Activated CD8-positive, alpha-beta memory T cell treated with anti-CD3 and anti-CD28 coated beads for 4 hours (primary cell): ENCODE data around the gene KSR2.
"Not testable (repeated sequence)": the region's sequence is repeated elsewhere in the genome, so short reads cannot be mapped to it uniquely, and the experiment has no call there.

Experiments
- DNase-seq, 2 donors: peaks; one replicate each; pipeline ENCODE4 v3.0.0-alpha.2; 2020; ENCODE audit warnings: low read depth in 2 of 2

The KSR2 gene

DNA sequence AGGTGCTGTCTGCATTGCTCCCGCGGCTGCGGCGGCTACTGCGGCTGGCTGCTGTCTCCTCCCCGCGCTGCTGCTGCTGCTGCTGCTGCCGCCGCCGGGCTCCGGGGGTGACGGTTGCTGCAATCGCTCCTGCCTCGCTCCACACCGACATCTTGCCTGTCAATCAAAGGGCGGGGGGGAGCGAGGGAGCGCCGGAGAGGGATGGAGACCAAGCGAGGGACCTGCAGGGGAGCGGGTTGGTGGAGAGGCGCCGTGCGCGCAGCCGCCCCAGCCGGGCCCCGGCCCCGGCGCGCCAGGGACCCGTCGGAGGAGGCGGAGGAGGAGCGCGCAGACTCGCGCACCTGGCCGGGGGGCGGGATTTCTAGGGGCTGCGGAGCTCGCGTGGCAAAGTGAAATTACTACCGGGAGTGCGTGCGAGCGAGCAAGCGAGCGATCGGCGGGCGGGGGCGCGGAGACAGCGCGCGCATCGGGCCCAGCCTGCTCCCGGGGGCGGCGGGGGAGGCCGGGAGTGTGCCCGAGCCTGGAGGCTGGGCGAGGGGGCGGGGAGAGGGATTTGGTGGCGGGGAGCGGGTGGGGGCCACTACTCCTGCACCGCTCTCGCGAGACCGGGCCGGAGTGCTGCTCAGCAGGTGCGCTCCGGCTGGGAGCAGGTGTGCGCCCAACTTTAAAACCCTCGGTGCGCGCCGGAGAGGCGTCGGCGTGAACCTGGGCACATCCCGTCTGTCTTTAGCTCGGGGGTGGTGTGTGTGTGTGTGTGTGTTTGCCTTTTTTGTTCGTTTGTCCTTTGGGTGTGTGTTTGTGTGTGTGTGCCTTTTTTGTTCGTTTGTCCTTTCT, at the start of gene KSR2:
TSS of gene KSR2 (minus strand) at position 165 of the 834 bp plus-strand sequence. CDS start 735 bp downstream, outside the sequence.
- peak in 1 of 2 donors; percentile 3 for DNase-seq

DNA sequence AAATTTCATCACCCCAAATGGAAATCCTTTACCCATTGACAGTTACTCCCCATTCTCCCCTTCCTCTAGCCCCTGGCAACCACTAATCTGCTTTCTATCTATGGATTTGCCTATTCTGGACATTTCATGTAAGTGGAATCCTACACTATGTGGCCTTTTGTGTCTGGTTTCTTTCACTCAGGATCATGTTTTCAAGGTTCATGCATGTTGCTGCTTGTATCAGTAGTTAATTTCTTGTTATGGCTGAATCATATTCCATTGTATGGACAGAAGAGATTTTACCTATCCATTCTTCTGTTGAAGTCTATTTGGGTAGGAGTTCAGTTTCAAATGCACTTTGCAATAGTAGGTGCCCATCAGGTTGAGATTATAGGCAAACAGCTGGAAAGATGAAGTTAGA, 49.1 kb upstream of the KSR2 start:
- no peak for DNase-seq

DNA sequence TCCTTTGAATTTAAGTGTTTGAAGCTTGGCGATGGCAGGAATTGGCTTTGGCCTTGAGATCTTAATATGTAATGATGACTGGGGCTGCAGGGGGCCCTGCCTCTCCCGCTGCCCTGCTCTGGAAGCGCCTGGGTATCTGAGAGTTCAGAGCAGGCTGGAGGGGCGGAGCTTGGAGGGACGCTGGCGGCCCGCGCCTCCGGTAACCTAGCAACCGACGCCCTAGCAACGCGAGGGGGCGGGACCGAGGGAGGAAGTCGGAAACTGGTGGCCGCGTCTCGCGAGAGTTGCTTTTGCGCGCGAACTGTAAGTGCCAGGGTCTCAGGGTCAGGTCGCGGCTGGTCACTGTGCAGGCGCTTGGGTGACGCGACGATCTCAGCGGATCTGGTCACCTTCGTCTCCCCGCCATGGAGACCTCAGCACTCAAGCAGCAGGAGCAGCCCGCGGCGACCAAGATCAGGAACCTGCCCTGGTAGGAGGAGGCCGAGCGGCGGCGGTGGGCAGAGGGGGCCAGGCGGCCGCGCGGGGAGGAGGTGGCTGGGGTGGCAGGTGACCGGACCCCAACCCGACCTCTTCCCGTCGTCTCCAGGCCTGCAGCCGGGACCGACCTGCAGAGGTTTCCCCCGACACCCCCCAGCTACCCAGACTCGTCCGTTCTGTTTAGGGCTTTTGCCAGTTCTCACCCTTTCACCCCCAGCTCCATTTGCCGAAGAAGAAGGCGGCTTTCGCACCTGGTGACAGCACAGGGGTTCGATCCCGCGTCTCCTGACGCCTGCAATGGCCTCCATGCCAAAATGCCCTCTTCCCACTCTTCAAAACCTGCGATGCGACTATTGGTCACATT, 47.9 kb upstream of the KSR2 start, which contains the start of gene RFC5:
TSS of gene RFC5 (plus strand) at position 280 of the 841 bp plus-strand sequence. CDS start at position 405, 125 bp downstream.
- peak; percentile 96 to 97 for DNase-seq

DNA sequence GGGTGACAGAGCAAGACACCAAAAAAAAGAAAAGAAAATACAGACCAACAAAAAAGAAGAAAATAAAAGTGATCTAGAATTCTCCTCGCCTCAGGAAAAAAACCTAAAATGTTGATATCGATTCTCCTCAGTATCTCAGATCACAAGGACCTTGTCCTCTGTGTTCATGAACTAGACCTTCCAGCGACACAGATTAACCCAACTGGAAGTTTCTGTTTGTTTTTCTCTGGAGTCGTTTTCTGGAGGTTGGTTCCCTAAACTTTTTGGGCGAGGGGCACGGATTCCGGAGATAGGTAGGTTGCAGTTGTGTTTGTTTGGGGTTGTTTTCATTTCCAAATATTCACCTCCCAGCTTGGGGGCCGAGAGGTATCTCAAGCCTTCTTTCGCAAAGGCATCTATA, 47.2 kb upstream of the KSR2 start:
- DNase-seq = no peak

DNA sequence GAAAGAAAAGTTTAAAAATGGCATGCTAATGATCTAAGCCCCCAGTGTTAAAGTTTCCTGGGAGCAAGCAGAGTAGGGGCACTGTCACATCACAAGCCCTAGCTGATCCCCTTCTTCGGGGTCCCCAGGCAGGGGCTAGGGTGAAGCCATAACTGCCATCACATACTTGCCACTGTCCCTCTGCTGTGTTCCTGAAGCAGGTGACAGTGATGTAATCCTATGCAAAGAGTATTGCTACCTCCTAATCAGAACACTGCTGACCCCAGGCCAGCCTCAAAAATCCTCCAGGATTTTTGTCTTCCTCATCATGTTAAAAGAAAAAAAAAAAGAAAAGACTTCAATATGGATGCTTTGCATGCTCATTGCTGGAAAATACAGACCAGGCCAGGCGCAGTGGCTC, 46.5 kb upstream of the KSR2 start:
- no peak for DNase-seq

DNA sequence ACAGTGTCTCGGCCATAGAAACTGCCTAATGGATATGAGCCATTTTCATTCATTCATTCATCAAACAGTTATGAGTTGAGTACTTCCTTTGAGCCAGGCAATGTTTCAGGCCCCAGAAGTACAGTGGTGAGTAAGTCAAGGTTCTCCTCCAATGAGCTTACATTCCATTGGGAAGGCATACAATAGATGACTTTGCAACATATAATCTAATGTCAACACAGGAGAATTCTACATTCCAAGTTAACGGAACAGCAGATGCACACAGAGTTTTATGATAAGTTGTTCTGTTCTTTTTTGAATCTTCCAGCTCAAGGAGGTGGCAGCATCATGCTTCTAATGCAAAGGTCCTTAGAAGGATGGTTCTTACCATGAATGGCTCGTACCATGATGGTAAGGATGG, 44.5 kb upstream of the KSR2 start:
- no peak for DNase-seq

DNA sequence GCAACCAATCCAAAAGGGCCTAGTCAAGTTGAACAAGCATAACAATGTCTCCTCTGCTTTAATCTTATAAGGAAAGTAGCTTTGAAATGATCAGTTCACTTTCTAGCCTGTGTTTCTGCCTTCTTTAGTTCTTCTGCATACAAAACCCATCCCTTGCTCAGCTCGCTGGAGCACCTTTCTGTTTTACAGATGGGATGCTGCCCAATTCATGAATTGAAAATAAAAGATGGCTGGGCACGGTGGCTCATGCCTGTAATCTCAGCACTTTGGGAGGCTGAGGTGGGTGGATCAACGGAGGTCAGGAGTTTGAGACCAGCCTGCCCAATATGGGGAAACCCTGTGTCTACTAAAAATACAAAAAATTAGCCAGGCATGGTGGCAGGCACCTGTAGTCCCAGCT, 43.2 kb upstream of the KSR2 start:
- no peak for DNase-seq

DNA sequence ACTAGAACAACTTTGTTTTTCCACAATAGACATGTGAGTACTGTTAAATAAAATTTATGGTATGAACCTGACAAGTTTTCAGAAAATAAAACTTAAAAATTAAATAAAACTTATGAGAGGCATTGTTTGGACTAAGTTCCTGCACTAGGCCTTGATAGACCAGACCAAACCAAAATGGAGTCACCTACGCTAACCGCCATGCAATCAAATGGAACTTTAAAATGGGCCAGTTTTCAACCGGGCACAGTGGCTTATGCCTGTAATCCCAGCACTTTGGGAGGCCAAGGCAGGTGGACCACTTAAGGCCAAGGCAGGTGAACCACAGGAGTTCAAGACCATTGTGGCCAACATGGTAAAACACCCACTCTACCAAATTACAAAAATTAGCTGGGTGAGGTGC, 42.6 kb upstream of the KSR2 start:
- DNase-seq = no peak

DNA sequence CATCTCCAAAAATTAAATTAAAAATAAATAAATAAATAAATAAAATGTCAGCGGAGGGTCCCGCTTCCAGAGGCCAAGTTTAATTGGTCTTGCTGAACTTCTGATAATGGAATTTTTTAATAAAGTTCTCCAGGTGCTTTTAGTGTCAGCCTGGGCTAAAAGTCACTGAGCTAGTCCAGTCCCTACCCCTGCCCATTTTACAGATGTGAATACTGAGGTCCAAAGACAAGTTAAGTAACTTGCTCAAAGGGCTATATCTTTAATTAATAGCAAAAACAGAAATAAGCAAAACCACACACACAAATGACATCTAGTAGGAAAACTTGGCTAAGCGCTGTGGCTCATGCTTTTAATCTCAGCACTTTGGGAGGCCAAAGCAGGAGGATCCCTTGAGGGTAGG, 42.1 kb upstream of the KSR2 start:
- no peak for DNase-seq

DNA sequence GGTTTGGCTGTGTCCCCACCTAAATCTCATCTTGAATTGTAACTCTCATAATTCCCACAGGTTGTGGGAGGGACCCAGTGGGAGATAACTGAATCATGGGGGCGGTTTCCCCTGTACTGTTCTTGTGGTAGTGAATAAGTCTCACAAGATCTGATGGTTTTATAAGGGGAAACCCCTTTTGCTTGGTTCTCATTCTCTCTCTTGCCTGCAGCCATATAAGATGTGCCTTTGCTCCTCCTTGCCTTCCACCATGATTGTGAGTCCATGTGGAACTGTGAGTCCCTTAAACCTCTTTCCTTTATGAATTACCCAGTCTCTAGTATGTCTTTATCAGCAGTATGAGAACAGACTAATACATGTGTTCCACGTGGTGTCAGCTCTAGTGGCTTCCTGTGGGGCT, 31.0 kb upstream of the KSR2 start:
- DNase-seq = not testable (repeated sequence)

DNA sequence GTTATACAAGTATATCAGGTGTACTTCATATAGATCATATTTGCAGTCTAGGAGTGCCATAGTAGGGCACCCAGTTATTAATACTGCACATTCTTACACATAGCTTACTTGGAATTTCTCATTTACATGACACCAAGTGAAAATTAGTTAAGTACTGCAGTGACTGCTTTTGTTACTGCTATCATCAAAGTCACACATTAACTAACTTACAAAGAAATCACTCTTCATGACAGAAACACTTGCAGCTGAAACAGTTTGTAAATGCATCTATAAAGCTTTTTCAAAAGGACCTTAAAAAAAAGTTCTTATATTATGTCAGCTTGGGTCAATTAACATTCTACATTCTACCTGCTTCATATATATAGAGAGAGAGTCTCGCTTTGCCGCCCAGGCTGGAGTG, 29.9 kb upstream of the KSR2 start:
- DNase-seq = no peak

DNA sequence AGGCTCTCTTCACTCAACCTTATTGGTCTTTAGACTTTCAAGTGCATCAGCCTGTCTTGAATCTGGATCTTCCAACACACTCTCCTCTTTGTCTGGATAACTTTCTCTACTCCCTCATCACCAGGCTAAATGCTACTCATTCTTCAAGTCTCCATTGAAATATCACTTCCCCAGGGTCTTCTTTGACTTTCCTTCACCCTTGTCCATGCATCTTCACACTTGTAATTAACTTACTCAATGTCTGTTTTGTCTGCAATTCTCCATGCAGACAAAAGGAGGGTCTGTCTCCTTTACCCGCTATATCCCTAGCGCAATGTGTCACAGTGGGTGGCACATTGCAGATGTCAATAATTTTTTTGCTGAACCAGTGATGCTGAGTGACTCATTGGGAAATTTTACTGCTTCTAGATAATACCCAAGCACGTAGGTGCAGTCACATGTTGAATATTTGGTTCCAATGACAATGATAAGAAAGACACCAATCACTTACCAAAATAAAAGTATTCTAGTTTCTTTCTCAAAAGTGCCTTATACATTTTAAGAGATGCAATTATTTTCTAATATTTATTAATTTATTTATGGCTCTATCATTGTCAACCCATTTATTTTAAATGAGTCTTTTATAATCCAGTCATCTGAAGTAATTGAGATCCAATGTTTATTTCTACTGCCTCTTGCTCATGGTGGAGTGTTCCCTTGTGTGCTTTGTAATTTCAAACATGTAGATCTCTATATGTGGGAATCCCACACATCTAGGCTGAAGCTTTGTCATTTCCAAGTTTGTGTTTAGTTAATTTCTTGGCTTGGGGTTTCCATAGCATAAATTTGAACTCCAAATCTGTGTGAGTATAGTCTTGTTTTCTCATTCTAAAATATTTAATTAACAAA, 26.0 kb upstream of the KSR2 start:
- no peak for DNase-seq

DNA sequence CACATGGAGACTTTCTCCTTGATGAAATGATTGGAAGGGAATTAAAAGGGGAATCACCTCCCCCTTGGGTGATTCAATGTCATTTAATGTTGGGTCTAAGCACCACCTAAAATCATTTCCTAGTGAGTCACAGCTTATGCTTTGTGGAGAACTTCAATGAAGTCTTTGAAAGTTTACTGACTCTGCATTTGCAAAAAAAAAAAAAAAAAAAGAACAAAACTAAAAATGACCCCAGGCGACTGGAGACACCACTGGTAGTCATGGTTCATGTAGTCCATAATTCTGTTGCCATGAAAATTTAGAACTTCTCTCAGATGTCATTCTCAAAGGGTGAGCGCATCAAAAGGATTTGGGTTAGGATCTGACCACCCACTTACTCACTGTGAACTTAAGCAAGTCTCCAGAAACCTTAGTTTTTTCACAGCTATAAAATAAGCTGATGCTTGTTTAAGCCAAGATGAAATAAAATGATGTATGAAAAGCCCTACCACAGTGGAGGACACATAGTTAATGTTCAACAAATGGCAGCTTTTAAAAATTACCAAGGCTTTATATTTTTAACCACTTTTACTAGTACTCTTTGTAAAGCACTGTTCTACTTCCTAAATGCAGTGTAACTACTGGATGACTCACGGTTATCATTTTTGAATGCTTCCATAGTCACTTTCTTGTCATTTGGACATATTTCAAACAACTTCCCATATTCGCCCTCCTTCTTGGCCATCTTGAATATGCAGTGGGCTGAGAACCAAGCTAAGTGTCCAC, 18.1 kb upstream of the KSR2 start:
- DNase-seq = no peak

DNA sequence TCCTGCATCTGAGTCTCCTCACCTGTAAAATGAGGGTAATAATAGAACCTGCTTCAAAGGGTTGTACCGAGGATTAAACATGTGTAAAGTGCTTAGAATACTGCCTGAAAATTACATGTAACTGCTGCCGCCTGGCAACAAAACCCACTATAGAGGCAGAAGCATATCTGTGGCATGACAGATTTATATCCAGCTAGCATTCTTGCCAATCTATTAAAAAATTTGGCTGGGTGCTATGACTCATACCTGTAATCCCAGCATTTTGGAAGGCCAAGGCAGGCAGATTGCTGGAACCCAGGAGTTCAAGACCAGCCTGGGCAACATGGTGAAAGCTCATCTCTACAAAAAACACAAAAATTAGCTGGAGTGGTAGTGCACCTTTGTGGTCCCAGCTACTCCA, 16.4 kb upstream of the KSR2 start:
- DNase-seq = no peak

DNA sequence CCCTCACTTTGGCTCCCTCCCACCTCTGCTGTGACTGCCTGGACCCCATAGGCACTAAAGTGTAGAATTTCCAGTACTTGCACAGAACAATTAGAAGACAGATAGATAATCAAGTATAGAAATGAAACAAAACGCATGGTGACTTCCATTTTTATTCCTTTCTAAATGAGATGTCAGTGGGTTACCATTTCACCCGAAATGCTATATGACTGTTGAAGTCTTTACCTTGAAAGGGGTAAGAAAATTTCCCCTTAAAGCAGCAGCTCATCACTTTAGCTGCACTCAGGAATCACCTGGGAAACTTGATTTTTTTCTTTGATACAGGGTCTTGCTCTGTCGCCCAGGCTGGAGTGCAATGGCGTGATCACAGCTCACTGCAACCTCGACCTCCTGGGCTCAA, 12.5 kb upstream of the KSR2 start:
- DNase-seq = no peak

DNA sequence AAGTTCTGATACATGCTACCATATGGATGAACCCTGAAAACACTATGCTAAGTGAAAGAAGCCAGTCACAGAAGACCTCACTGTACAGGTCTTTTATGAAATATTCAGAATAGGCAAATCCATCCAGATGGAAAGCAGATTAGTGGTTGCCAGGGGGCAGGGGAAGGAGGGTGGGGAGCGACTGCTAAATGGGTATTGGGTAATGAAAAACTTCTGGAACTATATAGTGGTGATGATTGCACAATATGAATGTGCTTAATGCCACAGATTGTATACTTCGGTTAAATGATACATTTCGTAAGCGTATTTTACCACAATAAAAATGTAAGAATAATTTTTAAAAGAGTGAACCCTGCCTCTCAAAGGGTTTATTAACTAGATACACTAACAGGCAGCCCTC, 11.8 kb upstream of the KSR2 start:
- no peak for DNase-seq

DNA sequence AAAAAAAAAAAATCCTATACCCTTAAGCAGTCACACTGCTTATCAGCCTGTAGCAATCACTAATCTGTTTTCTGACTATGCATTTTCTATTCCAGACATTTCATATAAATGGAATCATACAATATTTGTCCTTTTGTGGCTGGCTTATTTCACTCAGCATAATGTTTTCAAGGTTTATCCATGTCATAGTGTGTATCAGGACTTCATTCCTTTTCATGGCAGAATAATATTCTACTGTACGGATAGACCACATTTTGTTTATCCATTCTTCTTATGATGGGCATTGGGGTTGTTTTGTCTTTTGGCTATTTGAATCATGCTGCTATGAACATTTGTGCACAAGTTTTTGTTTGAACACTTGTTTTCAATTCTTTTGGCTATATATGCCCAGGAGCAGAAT, 8.6 kb upstream of the KSR2 start:
- no peak for DNase-seq

DNA sequence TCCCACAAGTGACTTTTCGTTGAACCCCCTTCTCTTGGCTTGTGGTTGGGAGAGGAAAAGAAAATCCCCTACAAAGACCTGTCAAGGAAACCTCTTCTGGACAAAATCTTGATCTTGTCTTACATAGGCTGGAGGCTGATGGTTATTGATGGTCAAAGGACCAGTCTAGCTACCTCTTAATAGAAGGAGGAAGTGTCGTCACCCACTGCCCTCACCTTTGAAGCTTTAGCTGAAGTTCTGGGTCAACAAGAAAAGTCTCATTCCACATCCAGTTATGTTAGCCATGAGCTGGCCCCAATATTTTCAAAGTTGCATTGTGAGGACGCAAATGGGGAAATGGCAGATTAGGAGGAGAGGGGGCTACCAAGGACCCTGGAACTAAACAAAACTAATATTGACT, 6.2 kb upstream of the KSR2 start:
- DNase-seq = no peak

DNA sequence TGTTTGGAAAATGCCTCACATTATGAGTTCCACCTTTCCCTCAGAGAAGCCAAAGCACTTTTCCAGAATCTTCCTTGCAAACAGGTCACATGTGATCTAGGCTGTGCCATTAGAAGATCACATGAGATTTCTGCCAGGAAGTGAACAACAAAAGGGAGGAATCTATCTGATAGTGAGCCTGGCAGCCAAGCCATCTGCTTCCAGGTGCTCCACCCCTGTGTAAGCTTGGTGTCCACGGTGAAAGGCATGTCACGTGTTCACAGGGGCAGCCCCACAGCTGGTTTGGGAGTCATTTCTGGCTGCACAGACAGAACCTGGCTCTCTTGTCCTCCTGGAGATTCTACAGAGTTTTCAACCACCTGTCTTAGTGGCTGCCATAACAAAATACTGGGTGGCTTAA, 3.5 kb upstream of the KSR2 start:
- DNase-seq = no peak

DNA sequence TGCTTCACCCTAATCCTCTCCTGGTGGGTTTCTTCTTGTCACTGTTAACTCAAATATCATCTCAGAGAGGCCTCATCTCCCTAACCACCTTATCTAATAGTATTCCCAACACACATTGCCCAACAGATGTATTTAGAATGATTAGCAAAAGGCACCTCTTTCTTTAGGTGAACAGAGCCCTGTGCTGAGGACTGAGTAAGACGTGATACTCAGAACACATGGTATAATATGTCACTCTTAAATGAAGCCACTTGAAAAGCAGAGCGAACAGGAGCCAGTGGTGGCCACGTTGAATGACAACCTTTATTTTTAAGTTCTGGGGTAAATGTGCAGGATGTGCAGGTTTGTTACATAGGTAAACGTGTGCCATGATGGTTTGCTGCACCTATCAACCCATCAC, 1.5 kb upstream of the KSR2 start:
- DNase-seq = no peak

DNA sequence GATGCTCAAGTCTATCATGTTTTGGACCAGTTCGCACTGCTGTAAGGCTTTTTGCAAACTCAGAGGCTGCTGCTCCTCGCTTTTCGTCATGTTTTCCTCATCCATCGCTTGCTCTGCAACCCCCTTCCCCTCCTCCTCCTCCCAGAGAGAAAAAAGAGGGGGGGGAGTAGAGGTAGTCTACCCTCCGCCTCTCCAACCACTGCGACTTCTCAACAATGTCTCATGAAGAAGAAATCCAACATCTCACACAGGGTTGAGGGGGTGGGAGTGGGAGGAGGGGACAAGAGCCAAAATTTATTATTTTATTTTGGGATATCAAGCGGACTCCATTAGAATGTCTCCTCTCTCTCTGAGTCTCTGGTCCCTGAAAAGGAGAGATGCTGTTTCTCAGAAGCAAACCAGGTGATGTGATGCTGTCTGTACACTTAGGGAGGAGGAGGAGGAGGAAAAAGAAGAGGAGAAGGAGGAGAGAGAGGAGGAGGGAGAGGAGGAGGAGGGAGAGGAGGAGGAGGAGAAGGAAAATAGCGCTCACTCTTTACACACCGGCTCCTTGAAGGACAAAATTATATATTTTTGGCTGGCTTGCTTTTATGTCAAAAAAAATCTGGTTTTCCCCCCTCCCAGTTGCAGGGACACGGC, 520 bp downstream of the KSR2 start:
- DNase-seq = no peak
